NCI-H524 (cell line): Measurements from ENCODE around the gene CEMIP.

Experiments used
- DNase-seq, 2 experiments: peaks; one replicate each; lab custom pipeline; 2025; lab: John Stamatoyannopoulos, UW

CEMIP gene, protein sequence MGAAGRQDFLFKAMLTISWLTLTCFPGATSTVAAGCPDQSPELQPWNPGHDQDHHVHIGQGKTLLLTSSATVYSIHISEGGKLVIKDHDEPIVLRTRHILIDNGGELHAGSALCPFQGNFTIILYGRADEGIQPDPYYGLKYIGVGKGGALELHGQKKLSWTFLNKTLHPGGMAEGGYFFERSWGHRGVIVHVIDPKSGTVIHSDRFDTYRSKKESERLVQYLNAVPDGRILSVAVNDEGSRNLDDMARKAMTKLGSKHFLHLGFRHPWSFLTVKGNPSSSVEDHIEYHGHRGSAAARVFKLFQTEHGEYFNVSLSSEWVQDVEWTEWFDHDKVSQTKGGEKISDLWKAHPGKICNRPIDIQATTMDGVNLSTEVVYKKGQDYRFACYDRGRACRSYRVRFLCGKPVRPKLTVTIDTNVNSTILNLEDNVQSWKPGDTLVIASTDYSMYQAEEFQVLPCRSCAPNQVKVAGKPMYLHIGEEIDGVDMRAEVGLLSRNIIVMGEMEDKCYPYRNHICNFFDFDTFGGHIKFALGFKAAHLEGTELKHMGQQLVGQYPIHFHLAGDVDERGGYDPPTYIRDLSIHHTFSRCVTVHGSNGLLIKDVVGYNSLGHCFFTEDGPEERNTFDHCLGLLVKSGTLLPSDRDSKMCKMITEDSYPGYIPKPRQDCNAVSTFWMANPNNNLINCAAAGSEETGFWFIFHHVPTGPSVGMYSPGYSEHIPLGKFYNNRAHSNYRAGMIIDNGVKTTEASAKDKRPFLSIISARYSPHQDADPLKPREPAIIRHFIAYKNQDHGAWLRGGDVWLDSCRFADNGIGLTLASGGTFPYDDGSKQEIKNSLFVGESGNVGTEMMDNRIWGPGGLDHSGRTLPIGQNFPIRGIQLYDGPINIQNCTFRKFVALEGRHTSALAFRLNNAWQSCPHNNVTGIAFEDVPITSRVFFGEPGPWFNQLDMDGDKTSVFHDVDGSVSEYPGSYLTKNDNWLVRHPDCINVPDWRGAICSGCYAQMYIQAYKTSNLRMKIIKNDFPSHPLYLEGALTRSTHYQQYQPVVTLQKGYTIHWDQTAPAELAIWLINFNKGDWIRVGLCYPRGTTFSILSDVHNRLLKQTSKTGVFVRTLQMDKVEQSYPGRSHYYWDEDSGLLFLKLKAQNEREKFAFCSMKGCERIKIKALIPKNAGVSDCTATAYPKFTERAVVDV (N-terminal part only)

DNA sequence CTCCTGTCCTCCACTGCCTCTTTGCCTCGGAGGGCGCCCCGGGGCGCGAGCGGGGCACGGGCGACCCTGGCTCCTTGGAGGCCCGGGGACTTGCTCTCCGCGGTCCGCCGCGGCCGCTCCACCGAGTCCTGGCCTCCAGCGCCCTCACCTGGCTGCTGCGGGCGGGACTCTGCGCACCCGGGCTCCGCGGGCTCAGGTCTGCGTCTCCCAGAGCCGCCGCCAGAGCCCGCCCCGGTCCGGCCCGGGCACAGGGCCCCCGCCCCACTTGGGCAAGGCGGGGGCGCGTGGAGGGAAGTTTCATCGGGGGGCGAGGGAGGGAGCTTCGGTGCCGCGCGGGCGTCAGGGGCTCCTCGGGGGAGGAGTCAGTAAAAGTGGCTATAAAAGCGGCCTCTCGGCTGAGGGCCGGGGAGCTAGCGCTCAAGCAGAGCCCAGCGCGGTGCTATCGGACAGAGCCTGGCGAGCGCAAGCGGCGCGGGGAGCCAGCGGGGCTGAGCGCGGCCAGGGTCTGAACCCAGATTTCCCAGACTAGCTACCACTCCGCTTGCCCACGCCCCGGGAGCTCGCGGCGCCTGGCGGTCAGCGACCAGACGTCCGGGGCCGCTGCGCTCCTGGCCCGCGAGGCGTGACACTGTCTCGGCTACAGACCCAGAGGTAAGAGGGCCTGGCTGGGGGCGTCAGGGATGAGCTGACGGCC lies at the start of gene CEMIP:
CEMIP (plus strand) TSS at position 407 of the 694 bp plus-strand sequence. CDS start 94,510 bp downstream, outside the sequence.
- peak; percentile 78 to 87 for DNase-seq

DNA sequence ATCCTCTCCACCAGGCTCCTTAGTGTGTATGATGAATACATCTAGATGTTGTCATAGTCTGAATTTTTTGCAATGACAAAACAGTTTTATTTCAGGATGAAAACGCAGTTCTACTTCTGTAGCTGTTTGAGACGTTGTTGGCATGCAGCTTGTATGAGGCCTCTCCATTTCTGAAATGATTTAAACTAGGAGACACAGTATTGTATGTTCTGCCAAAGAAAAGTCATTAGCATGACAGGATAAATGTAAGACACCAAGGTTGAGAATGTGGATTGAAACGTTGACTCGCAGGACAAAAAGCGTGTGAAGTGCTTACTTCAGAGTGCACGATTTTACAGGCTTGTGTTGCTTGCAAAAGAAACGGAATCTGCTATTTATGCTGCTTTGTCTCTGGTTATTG lies 48.8 kb upstream of the CEMIP start:
- no peak for DNase-seq

DNA sequence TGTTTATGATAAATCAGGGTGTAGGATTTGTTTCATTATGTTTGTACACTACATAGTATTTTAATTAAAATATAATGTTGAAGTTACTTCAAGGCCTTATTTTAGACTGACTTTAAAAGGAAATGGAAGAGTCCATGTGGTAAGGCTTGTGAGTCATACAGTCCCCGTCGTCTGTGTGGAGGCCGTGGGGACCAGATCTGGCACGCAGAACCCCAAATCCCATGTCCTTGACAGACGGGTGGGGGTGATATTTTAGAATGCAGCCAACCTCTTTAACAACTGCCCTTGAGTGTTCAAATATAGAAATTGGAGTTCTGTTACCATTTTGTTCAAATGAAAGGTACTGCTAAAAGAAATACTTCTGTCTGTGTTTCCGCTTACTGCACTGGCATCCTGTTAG lies 48.2 kb upstream of the CEMIP start:
- no peak for DNase-seq

DNA sequence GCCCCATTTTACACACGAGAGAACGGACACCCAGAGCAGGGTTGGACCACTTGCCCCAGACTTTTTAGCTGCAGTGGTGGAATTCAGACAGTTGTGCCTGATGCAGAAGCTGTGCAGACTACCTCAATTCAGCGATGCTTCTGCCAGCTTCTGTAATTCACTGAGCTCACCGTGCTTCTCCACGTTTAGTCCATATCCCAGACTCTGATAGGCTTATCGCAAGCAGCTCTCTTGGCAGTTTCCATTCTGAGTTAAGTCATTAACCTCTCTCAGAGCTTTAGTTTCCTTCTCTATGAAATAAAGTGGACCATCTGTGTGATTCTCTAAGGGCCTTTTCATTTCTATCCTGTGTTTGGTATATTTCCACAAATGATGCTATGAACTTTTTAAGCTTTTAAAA lies 47.0 kb upstream of the CEMIP start:
- no peak for DNase-seq

DNA sequence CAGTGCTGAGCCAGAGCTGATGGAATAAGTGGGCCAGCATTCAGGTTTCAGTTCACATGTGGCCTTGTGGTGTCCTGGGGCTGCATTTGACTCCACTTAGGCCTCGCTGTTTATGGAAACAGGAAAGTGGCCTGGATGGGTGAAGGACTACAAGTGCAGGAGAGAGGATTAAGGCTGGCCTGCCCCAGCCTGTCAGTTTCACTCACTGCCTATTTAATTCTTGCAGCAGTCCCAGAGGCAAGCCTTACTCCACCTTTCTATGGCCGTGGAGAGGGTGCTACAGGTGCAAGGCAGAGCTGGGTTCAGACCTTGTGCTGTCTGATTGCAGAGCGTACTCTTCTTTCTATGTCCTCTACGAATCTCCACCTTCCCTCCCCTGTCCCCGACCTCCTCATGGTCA lies 46.4 kb upstream of the CEMIP start:
- peak in 1 of 2 experiments; percentile 33 for DNase-seq

DNA sequence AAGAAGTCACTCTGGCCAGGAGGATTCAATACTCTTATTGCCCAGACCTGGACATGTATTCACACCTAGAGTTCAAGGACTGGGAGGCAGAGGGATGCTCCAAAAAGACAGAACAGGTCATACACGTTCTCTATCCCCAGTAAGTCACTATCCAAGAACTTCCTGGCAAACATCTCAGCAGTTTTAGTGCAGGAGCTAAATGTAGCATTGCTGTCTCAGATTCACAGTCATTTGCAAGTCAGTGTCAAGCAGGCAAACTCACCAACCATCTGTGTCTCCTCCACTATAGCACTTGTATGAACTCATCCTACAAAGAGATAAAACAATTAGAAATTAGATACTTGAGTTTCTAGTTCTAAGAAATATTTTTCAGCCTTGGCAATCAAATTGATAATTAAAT lies 45.7 kb upstream of the CEMIP start:
- no peak for DNase-seq

DNA sequence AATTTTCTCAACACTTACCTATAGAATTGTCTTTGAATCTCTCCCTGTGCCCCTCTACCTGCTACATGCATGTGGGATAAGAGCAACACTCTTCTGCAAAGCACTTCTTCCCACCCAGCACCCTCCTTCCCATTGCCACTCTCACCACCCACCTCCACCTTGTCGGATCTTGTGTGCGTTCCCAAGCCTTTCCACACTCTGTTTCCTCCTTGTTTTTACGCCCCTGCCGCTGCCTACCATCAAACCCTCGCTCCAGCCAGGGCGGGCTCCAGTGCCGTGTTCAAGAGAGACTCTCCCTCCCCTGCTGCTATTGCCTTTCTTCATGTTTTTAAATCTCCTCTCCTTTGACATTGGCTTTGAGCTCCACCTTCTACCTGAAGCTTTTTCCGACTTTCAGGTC lies 43.8 kb upstream of the CEMIP start:
- no peak for DNase-seq

DNA sequence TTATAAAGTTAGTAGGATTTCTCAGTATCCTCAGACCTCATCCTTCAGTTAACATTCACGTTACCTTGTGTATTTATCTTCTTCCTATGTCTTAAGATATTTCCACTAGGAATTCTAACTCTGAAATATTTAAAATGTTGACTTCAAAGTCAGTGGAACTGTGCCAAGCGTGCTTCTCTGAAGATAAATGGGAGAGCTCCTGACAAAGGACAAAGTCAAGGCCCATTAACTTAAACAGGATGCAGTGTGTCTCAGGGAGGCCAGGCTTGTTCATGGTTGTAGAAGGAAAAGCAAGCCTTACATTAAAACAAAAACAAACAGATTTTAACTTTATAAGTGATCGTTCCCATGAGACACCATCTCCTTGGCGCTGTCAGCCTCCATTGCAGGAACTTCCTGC lies 42.6 kb upstream of the CEMIP start:
- DNase-seq, result no peak

DNA sequence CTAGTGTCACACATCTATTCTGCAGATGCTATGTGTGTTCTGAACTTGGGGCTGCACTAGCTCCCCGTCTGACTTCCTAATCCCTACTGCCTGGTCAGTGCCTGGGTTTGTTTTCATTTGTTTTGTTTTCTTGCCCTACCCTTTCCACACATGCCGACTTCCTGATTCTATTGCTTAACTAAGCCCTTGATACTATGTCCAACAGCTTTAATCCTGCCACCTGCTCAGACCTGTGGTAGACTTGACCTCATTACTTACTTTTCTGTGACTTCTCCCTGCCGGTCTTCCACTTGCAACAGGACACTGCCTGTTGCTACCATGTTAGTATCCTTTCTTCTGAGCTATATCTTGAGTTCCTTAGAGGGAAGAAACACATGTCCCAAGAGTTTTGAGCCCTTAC lies 39.3 kb upstream of the CEMIP start:
- no peak for DNase-seq

DNA sequence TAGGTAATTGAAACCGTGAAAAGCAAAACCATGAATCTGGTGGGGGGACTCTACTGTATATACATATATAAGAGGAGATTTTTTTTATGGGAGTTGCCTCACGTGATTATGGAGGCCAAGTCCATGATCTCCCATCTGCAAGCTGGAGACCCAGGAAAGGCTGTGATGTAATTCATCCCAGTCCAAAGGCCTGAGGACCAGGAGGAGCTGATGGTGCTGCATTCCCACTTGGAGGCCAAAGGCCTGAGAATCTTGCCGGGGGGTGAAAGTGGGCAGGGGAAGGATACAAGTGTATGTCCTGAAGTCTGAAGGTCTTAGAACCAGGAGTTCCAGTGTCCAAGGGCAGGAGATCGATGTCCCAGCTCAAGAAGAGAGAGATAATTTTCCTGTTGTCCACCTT lies 37.1 kb upstream of the CEMIP start:
- no peak for DNase-seq

DNA sequence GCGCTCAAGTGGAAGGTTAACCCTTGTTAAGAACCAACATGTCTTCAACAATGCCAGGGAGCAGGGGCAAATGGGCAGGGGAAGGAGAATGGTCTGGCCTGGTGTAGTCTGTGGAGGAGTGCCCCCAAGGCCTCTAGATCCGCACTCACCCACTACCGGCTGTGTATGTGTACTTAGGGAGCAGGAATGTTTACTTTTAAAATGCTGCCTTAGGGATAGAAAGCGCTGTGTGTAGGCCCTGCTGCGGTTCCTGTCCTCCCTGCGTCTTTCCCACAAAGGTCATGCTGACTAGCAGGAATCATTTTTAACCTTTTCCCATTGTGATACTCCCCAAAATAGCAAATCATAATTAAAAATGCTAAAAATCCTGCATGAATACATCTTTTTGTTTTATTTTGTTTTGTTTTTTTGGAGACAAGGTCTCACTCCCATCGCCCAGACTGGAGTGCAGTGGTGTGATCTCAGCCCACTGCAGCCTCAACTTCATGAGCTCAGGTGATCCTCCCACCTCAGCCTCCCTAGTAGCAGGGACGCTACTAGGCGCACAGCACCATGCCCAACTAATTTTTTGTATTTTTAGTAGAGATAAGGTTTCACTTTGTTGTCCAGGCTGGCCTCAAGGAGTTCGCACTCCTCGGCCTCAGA lies 35.9 kb upstream of the CEMIP start:
- no peak for DNase-seq

DNA sequence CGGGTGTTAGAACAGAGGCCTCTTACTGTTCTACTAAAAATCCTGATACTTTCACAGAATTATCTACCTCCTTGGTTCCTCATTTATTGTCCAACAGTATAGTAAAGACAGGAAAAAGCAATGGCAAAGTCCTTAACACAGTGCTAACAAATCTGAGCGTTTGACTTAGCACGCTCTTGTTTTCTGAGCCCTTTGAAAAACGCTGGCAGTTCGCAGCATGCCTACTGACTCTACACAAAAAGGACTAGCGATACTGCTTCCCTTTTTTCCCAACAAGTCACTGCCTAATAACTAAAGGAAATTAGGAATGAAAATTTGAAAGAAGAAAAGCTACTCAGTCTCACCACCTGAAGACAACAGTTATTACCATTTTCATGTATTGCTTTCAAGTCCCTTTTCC lies 34.8 kb upstream of the CEMIP start:
- no peak for DNase-seq

DNA sequence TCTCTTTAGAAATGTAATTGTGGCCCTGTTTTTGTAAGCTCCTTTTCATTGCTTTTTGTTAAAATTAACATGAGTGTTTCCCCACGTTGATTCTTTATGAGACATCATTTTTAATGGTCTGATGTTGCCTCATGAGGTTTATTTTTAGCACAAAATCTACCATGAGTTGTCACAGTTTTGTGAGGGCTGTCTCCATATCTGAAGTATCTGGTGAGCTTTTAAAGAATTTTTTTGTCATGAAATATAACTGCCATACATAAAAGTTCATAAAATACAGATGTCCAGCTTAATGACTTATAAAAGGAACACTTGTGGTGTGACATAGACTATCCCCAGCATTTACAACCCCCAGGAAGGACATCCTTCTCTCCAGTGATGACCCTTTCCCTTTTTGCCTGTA lies 34.3 kb upstream of the CEMIP start:
- DNase-seq, result no peak

DNA sequence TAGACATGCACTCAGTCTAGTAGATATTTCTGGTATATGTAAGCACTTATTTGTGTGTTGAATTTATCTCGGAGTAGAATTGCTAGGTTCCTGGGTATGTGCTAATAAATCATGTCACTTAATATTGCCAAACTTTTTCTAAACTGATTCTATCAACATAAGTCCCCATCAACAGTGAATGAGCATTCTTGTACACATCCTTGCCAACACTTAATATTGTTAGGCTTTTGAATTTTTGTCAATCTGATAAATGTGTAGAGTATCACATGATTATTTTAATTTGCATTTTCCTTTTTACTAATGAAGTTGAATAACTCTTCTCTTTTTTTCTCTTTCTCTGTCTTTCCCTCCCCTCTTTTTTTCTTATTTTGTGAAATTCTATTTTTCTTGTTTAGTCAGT lies 33.3 kb upstream of the CEMIP start:
- no peak for DNase-seq

DNA sequence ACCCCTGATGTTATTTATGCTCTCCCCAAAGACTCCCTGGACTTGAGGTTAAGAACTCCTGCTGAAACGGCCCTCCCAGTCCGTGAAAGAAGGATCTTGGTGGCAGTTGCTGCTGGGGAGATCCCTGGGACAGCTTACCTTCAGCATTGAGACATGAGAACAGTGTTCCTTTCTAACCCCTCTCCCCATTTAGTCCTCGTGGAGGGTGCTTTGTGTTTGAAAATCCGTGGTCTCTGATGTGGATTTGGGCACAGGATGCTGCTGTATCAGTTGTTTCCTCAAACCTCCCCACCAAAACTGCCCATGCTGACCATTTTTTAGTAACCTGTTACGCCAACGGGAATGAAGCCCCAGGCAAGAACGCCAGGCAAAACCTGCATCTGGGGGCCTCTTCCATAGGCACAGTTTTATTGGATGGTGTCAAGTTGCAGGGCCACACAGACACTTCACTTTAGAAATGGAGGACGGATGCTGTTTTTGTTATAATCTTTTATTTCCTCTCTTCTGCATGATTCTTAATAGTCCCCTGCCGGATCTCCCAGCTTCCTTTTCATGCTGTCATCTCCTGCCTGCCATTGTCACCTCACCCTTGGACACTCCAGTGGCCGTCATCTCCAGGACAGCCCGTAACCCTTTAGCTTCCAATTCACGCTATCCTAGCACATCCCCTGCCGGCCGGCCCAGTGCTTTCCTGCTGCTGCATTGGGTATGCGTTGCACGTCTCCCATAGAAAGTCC lies 31.7 kb upstream of the CEMIP start:
- DNase-seq, result no peak

DNA sequence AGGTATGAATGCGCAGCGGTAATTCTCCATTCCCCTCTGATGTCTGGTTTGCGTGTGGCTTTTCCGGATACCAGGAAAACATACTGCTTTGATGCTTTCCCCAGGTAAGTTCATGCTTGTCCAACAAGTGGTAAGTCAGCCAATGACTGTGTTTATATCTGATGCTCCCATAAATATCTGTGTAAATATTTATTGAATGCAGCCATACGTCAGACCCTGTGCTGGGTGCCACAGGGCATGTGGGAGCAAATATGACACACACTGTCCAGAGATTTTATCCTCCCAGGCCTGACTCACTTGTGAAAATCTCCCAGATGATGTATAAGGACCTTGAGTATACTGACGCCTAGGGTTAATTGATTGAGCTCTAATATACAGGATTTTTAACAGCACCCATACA lies 29.6 kb upstream of the CEMIP start:
- no peak for DNase-seq

DNA sequence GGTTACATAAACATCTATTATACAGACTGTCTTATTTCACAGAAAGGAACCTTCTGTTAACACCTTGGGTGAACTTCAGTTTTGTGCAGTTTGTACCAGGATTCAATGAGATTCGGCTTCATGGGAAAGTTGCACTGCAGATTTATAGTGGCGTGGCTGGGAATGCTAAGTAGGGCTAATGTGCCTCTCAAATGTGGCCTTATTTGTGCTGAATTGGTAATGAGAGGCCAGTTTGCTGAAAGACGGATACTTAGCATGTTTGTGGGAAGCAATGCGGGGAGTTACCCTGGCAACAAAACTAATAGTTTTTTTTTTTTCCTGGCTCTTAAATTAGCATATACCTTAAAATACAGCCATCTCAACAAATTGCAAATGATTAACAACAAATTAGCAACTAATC lies 28.6 kb upstream of the CEMIP start:
- DNase-seq, result no peak

DNA sequence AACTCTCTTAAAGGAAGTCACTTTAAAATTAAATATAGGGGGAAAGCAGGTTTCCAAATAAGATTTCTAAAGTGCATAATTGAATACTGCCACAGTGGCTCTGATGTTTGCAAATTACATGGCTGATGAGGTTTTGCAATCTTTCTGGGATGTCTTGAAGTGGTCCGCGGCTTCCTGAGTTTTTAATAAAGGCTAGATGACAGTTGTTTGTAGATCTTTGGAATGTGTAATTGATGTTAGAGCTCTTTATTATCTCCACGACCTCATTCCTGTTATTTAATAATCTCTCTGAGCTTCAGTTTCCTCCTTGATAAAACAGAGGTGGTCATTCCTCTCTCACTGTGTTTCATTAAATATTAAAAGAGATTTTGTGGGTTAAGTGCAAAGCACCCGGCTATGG lies 27.0 kb upstream of the CEMIP start:
- no peak for DNase-seq

DNA sequence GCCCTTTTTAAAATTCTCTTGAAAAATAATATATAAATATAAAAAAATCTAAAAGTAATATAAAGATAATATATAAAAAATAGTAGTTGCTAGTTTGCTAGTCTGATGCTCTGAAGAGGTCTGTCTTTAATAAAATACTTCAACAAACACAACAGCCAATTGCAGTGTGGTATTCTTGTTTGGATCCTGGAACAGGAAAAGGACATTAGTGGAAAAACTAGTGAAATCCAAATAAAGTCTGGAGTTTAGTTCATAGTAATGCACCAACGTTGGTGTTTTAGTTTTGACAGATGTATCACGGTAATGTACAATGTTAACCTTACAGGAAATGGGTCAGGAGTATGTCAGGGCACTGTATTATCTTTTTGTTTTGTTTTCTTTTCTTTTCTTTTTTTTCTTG lies 26.0 kb upstream of the CEMIP start:
- DNase-seq, result no peak

DNA sequence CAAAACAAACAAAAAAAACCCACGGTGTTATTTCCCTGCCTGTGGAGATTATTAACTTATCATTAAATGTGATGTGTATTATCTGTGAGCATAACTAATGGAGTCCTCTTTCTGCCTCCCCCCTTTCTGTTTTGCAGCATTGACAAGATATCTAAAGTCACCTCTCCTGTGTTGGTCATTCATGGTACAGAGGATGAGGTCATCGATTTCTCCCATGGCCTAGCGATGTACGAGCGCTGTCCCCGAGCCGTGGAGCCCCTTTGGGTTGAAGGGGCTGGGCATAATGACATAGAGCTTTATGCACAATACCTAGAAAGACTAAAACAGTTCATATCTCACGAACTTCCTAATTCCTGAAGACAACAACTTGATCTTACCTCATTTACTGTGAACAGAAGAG lies 25.2 kb upstream of the CEMIP start:
- DNase-seq, result no peak

DNA sequence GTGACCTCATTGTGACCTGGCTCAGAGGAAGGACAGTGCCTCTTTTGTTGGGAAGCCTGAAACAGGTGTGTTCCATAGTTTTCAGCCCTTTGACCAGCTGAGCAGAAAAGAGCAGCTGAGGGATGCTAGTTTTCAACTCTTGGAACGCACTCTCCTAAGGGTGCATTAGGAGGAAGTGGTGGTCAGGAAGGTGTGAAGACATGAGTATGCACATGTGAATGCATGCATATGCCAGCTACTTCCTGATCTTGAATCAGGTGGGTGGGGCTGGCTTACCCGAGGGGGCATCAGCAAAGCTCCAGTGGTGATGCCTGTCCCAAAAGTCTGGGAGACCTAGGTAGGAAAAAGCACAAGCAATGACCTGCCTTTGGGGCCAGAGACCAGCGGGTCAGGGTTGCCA lies 23.3 kb upstream of the CEMIP start:
- DNase-seq, result no peak
